Measurements from ENCODE around the gene CLCF1.
A peak's percentile ranks its signal among the peaks of the same experiment; 100 is the strongest.
"Not testable (repeated sequence)": the region's sequence is repeated elsewhere in the genome, so short reads cannot be mapped to it uniquely, and the experiment has no call there.

The CLCF1 gene

DNA sequence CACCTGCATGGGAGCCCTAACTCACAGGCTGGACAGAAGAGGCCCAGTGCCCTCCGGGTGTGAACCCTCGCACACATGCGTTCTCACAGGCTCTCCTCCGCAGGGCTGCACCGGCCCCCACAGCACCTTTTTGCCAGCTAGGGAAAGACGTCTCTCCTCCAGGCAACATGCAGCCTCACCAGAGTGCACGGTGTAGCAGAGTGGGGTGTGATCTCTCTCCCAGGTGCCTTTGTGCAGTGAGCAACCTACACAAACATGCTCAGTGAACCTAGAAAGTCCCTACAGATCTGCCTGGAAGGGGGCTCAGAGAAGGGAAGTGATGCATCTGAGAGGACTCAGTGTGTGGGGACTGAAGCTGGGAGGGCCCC, 38.4 kb upstream of the CLCF1 start:
- Mint-ChIP-seq H3K4me1 (peaks cover 84% of the 10 kb centered on the region), H3K36me3 (no peaks in the 10 kb centered on the region), H3K27ac (no peak overlapping the region), H3K27me3 (no peaks in the 10 kb centered on the region), H3K9me3 (no peaks in the 10 kb centered on the region), H3K4me3 (peak overlapping the region; percentile 23)

- Mint-ChIP-seq H3K9me3 (no peaks in the 10 kb centered on the region), H3K27me3 (no peaks in the 10 kb centered on the region), H3K4me1 (peaks cover 84% of the 10 kb centered on the region), H3K27ac (peak overlapping the region; percentile 46), H3K4me3 (no peak overlapping the region), H3K36me3 (no peaks in the 10 kb centered on the region)
These were observed 37.8 kb upstream of the CLCF1 start for GRCh38 chr11:67410984-67411784.

- no peaks in the 10 kb centered on the region for H3K9me3 Mint-ChIP-seq
These were observed 37.0 kb upstream of the CLCF1 start for GRCh38 chr11:67410369-67410831.

GRCh38 chr11:67409781-67410368, 36.5 kb upstream of the CLCF1 start:
- H3K9me3 Mint-ChIP-seq, result no peaks in the 10 kb centered on the region
- no peaks in the 10 kb centered on the region for H3K36me3 Mint-ChIP-seq
- H3K27ac Mint-ChIP-seq, result peak overlapping the region; percentile 96
- H3K4me1 Mint-ChIP-seq, result peaks cover 89% of the 10 kb centered on the region
- H3K4me3 Mint-ChIP-seq, result peak overlapping the region; percentile 80
- no peaks in the 10 kb centered on the region for H3K27me3 Mint-ChIP-seq

More at GRCh38 chr11:67410369-67410831, 37.0 kb upstream of the CLCF1 start:
- Mint-ChIP-seq H3K27me3 (no peaks in the 10 kb centered on the region), H3K4me3 (peak overlapping the region; percentile 67), H3K4me1 (peaks cover 88% of the 10 kb centered on the region), H3K36me3 (no peaks in the 10 kb centered on the region), H3K27ac (peak overlapping the region; percentile 81)

DNA sequence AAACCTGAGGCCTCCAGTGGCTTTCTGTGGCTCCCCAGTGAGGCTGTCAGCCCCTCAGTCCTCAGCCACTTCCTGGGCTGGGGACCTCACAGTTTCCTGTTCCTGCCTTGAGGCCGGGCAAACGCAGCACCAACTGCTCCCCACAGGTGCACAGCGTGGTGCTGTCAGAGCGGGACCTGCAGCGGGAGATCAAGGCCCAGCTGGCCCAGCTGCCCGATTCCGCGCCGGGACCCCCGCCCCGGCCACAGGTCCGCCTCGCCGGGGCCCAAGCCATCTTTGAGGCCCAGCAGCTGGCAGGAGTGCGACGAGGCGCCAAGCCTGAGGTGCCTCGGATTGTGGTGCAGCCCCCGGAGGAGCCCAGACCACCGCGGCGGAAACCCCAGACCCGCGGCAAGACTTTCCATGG, 35.9 kb upstream of the CLCF1 start:
- no peak overlapping the region for H3K27ac Mint-ChIP-seq
- H3K36me3 Mint-ChIP-seq, result no peaks in the 10 kb centered on the region
- H3K9me3 Mint-ChIP-seq, result no peaks in the 10 kb centered on the region
- H3K4me3 Mint-ChIP-seq, result no peak overlapping the region
- H3K27me3 Mint-ChIP-seq, result no peaks in the 10 kb centered on the region
- H3K4me1 Mint-ChIP-seq, result peaks cover 92% of the 10 kb centered on the region

DNA sequence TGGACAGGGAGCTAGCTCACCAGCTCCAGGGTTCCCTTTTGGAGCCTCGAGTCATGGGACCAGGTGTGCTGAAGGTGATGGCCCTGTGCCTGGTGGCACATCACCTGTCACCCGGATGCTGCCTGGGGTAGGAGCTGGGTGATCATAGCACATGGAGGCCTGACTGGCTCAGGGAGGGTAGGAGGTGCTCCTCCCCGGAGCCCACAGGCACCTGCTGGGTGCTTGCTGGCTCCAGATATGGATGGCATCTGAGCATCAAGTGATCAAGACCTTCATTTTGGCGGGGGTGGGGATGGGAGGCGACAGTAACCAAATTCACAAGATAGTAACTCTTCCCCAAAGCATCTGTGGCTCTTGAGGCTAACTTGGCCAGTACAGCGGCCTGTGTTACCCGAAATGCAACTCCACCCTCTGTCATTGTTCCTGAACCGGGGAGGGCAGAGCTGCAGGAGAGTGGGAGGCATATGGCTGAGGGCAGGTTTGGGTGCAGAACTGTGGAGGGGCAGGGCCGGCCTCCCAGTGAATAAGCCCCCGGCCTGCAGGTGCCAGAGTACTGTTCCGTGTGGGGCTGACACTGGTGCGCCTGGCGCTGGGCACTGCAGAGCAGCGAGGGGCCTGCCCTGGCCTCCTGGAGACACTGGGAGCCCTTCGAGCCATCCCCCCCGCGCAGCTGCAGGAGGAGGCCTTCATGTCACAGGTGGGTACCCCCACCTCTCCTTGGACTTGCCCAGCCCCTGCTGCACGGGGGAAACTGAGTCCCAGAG, 35.2 kb upstream of the CLCF1 start:
- no peaks in the 10 kb centered on the region for H3K36me3 Mint-ChIP-seq
- H3K27me3 Mint-ChIP-seq, result no peaks in the 10 kb centered on the region
- peak overlapping the region; percentile 84 for H3K4me3 Mint-ChIP-seq
- H3K9me3 Mint-ChIP-seq, result no peaks in the 10 kb centered on the region
- H3K27ac Mint-ChIP-seq, result peak overlapping the region; percentile 95
- peaks cover 87% of the 10 kb centered on the region for H3K4me1 Mint-ChIP-seq

- peak overlapping the region; percentile 95 for H3K27ac Mint-ChIP-seq
- H3K4me1 Mint-ChIP-seq, result peaks cover 82% of the 10 kb centered on the region
- peak overlapping the region; percentile 84 for H3K4me3 Mint-ChIP-seq
- H3K36me3 Mint-ChIP-seq, result no peaks in the 10 kb centered on the region
- H3K9me3 Mint-ChIP-seq, result no peaks in the 10 kb centered on the region
- H3K27me3 Mint-ChIP-seq, result no peaks in the 10 kb centered on the region
These were observed 34.3 kb upstream of the CLCF1 start for GRCh38 chr11:67407688-67408163.

DNA sequence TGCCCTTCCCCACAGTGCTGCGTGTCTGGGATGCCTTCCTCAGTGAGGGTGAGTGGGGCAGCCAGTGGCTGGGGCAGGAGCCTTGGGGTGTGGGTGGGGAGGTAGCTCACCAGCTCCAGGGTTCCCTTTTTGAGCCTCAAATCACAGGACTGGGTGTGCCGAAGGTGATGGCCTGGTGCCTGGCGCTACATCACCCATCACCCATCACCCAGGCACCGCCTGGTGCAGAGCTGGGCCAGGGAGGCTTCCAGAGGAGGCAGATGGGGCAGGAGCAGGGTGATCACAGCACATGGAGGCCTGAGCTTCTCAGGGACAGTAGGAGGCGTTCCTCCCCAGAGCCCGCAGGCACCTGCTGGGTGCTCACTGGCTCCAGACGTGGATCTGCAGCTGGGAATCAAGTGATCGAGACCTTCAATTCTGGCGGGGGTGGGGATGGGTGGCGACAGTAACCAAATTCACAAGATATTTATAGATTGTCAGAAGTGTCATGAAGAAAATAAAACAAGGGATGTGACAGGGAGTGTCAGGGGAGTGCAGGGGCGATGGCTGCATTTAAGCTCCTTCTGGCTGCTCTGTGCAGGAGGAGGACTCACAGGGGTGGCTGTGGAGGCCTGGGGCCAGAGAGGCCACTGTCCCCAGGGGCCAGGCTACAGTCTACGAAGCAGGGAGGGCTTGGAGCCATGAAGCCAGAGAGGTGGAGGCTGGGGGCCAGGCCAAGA, 33.7 kb upstream of the CLCF1 start:
- peak overlapping the region; percentile 95 for H3K27ac Mint-ChIP-seq
- no peaks in the 10 kb centered on the region for H3K9me3 Mint-ChIP-seq
- peaks cover 76% of the 10 kb centered on the region for H3K4me1 Mint-ChIP-seq
- H3K27me3 Mint-ChIP-seq, result no peaks in the 10 kb centered on the region
- no peaks in the 10 kb centered on the region for H3K36me3 Mint-ChIP-seq
- peak overlapping the region; percentile 84 for H3K4me3 Mint-ChIP-seq

- H3K4me3 Mint-ChIP-seq, result peak overlapping the region; percentile 84
- H3K36me3 Mint-ChIP-seq, result no peaks in the 10 kb centered on the region
- no peaks in the 10 kb centered on the region for H3K9me3 Mint-ChIP-seq
These were observed 33.1 kb upstream of the CLCF1 start for GRCh38 chr11:67406420-67406968.

GRCh38 chr11:67405688-67406339, 32.4 kb upstream of the CLCF1 start:
- peaks cover 63% of the 10 kb centered on the region for H3K4me1 Mint-ChIP-seq
- H3K9me3 Mint-ChIP-seq, result no peaks in the 10 kb centered on the region
- peak overlapping the region; percentile 96 for H3K4me3 Mint-ChIP-seq
- H3K27me3 Mint-ChIP-seq, result no peaks in the 10 kb centered on the region
- H3K36me3 Mint-ChIP-seq, result no peaks in the 10 kb centered on the region
- H3K27ac Mint-ChIP-seq, result peak overlapping the region; percentile 91

More at GRCh38 chr11:67406420-67406968, 33.1 kb upstream of the CLCF1 start:
- H3K27ac Mint-ChIP-seq, result peak overlapping the region; percentile 91
- H3K4me1 Mint-ChIP-seq, result peaks cover 70% of the 10 kb centered on the region
- H3K27me3 Mint-ChIP-seq, result no peaks in the 10 kb centered on the region

DNA sequence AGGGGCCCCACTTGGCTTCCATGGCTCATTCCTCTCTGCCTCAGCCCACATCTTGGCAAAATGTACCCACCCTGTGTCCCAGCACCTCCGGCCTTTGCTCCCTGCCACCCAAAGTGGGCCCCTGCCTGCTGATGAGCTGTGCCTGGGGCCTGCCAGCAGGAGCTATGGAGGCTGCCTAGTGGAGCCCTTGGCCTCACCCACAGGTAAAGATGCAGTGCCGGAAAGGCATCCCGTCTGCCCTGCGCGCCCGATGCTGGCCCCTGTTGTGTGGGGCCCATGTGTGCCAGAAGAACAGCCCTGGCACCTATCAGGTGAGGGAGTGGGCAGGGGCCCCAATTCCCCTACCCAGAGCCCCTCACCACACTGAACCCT, 31.8 kb upstream of the CLCF1 start:
- Mint-ChIP-seq H3K9me3 (no peaks in the 10 kb centered on the region), H3K27ac (peak overlapping the region; percentile 76), H3K4me3 (peak overlapping the region; percentile 96), H3K4me1 (peaks cover 62% of the 10 kb centered on the region), H3K27me3 (no peaks in the 10 kb centered on the region), H3K36me3 (no peaks in the 10 kb centered on the region)

DNA sequence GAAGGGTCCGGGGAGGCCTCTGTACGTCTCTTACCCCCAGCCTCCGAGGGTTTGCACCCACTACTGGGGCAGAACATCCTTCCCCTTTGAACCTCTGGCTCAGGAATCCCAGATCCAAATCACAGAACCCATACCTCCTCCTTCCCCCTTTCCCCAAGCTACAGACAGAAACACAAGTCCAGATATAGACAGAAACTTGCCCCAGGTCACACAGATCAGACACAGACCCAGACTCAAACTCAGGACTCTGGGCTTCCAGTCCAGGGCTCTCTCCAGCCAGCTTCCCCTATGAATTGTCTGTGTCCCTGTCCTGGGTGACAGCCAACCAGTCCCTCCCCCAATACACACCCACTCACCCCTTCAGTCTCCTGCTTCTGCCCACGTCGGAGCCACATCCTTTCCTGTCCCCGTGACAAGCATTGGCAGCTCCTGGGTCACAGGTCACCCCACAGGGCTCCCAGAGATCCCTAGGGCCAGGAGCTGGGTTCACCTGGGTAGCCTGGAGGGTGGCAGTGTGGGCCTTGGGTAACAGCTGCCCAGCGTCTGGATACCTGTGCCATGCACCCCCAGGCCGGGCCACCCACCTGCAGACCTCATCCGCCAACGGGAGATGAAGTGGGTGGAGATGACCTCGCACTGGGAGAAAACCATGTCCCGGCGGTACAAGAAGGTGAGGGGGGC, 31.3 kb upstream of the CLCF1 start:
- peak overlapping the region; percentile 85 for H3K27ac Mint-ChIP-seq
- no peaks in the 10 kb centered on the region for H3K36me3 Mint-ChIP-seq
- H3K27me3 Mint-ChIP-seq, result no peaks in the 10 kb centered on the region
- H3K9me3 Mint-ChIP-seq, result no peaks in the 10 kb centered on the region
- peaks cover 62% of the 10 kb centered on the region for H3K4me1 Mint-ChIP-seq
- H3K4me3 Mint-ChIP-seq, result peak overlapping the region; percentile 96

- not testable (repeated sequence) for H3K36me3 Mint-ChIP-seq, H3K9me3 Mint-ChIP-seq
- peak overlapping the region; percentile 96 for H3K4me3 Mint-ChIP-seq
These were observed 29.7 kb upstream of the CLCF1 start for GRCh38 chr11:67403085-67403484.

GRCh38 chr11:67402192-67402839, 28.9 kb upstream of the CLCF1 start:
- Mint-ChIP-seq H3K4me3 (peak overlapping the region; percentile 96), H3K4me1 (peaks cover 64% of the 10 kb centered on the region), H3K27ac (peak overlapping the region; percentile 93)
- not testable (repeated sequence) for H3K27me3 Mint-ChIP-seq, H3K9me3 Mint-ChIP-seq, H3K36me3 Mint-ChIP-seq

More at GRCh38 chr11:67403085-67403484, 29.7 kb upstream of the CLCF1 start:
- peaks cover 64% of the 10 kb centered on the region for H3K4me1 Mint-ChIP-seq
- not testable (repeated sequence) for H3K27me3 Mint-ChIP-seq
- peak overlapping the region; percentile 93 for H3K27ac Mint-ChIP-seq

All from activated naive CD4-positive, alpha-beta T cell treated with anti-CD3 and anti-CD28 coated beads, Interleukin-2, amount 50 U/mL, for 24 hours (primary cell).